ENCODE results near the gene REEP3. TPM values are rescaled to one million over a fixed set of nuclear protein-coding genes. Genes with fewer than 3 reads are reported as not detected.

REEP3 gene
- total RNA-seq, 2 donors from 2014 or later: 20.8 to 22.1 TPM

DNA sequence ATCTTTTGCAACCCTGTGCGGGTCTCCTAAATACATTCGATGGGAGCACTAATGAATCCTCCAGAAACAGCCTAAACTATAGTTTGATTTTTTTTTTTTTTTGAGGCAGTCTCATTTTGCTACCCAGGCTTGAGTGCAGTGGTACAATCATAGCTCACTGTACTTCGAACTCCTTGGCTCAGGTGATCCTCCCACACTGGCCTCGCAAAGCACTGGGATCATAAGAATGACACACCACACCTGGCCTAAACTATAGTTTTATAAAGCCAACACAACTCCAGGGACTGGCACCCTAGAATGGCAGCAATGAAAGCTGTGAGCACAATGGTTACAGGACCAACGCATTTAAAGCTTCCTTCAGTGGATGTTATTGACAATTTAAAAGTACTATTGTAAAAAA, 41.0 kb upstream of the REEP3 start:
- no peak for ATAC-seq
- intact Hi-C loops (cut with DNase I): no loop called here

DNA sequence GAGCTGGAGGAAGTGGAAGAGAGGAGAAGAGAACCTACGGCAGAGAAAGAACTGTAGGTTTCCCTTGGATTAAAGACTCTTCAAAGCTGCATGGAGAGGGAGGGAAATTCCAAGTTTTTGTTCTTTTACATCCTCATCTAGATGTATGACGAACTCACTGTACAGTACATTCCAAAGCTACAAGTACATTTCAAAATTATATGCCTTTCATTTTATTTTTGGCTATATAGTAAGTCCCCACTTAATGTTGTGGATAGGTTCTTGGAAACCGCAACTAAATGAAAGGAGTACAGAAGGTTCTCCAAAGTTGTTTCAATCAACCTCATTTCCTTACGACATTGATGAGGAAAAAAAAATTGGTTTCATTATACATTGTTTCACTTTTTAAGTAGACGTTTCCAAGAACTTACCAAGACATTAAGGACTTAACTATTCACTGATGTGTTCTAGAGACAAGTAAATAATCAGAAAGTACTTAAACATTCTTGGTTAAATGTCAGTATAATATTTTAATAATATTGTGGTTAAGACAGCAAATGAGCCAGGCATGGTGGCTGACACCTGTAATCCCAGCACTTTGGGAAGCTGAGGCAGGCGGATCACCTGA, 39.3 kb upstream of the REEP3 start:
- H3K36me3 ChIP-seq (replicated peaks in 1 of 2; ENCODE audit: insufficient read depth in 1 of 2, low read depth in 2 of 2): no peaks in the 10 kb centered on the region
- 78 to 80% methylated on average over 6 of the region's 6 CpGs for WGBS, 2 donors
- DNase-seq (no peak), ATAC-seq (no peak)
- no peak for TF ChIP-seq POLR2A (IDR thresholded peaks at IDR 0.05)
- TF ChIP-seq, protein P1, sequence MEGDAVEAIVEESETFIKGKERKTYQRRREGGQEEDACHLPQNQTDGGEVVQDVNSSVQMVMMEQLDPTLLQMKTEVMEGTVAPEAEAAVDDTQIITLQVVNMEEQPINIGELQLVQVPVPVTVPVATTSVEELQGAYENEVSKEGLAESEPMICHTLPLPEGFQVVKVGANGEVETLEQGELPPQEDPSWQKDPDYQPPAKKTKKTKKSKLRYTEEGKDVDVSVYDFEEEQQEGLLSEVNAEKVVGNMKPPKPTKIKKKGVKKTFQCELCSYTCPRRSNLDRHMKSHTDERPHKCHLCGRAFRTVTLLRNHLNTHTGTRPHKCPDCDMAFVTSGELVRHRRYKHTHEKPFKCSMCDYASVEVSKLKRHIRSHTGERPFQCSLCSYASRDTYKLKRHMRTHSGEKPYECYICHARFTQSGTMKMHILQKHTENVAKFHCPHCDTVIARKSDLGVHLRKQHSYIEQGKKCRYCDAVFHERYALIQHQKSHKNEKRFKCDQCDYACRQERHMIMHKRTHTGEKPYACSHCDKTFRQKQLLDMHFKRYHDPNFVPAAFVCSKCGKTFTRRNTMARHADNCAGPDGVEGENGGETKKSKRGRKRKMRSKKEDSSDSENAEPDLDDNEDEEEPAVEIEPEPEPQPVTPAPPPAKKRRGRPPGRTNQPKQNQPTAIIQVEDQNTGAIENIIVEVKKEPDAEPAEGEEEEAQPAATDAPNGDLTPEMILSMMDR (IDR thresholded peaks at IDR 0.05): no peak
- no peaks in the 10 kb centered on the region for H3K9me3 ChIP-seq
- no peaks in the 10 kb centered on the region for H3K27me3 ChIP-seq
- H3K4me1 ChIP-seq: peaks cover 5% of the 10 kb centered on the region
- H3K4me3 ChIP-seq: no peak overlapping the region
- no peak overlapping the region for H3K27ac ChIP-seq
- intact Hi-C loops (cut with DNase I): no loop called here

More for the DNA sequence above, 41.0 kb upstream of the REEP3 start:
- H3K36me3 ChIP-seq (replicated peaks in 1 of 2; ENCODE audit: insufficient read depth in 1 of 2, low read depth in 2 of 2): no peaks in the 10 kb centered on the region
- no peaks in the 10 kb centered on the region for H3K9me3 ChIP-seq
- H3K27me3 ChIP-seq: no peaks in the 10 kb centered on the region
- 82 to 85% methylated on average over 5 of the region's 5 CpGs for WGBS, 2 donors
- no peak for DNase-seq
- TF ChIP-seq, protein P1 (IDR thresholded peaks at IDR 0.05): no peak
- TF ChIP-seq POLR2A (IDR thresholded peaks at IDR 0.05): no peak
- no peaks in the 10 kb centered on the region for H3K4me1 ChIP-seq
- no peak overlapping the region for H3K4me3 ChIP-seq
- no peak overlapping the region for H3K27ac ChIP-seq

DNA sequence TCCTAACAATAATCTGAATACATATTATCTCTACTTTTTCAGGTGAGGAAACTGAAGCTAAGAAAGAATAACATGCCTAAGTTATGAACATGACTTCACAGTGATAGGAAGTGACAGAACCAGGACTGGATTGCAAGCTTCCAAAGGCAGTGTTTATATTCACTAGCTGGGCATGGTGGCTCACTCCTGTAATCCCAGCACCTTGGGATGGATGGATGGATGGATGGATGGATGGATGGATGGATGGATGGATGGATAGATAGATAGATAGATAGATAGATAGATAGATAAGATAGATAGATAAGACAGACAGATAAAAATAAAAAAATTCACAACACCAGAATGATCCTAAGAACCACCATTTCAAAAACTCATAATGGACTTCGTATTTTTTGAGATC, 37.2 kb upstream of the REEP3 start:
- Histone ChIP-seq H3K36me3 (replicated peaks in 1 of 2; ENCODE audit: insufficient read depth in 1 of 2, low read depth in 2 of 2) (no peaks in the 10 kb centered on the region), H3K4me1 (peaks cover 12% of the 10 kb centered on the region), H3K4me3 (no peak overlapping the region), H3K27me3 (no peaks in the 10 kb centered on the region), H3K27ac (no peak overlapping the region), H3K9me3 (no peaks in the 10 kb centered on the region)
- intact Hi-C loops (cut with DNase I): no loop called here
- 91 to 100% methylated on average over 1 of the region's 1 CpG for WGBS, 2 donors
- DNase-seq (no peak), ATAC-seq (no peak)
- TF ChIP-seq, protein P1 (IDR thresholded peaks at IDR 0.05): no peak
- no peak for TF ChIP-seq POLR2A (IDR thresholded peaks at IDR 0.05)

DNA sequence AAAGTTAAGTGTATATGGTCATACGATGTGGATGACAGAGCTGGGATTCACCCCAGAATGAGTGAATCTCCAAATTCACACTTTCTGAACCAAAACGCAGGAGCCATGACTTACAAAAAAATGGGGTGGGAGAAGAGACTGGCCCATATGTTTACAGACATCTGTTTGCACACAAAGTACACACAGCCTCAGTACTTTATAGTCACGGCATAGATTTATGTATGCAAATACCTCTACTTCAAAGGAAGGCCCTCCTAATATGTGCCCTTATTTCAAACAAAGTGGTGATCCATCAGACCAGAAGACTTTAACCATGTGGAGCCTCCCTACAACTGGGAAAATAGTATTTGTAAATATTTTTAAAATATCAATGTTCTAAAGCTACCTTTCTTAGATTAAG, 33.2 kb upstream of the REEP3 start:
- no peak for ATAC-seq
- no peaks in the 10 kb centered on the region for H3K9me3 ChIP-seq
- no peak for TF ChIP-seq POLR2A (IDR thresholded peaks at IDR 0.05)
- TF ChIP-seq, protein P1 (IDR thresholded peaks at IDR 0.05): no peak
- no peak overlapping the region for H3K27ac ChIP-seq
- H3K4me3 ChIP-seq: no peak overlapping the region
- intact Hi-C loops (cut with DNase I): no loop called here
- H3K4me1 ChIP-seq: peaks cover 23% of the 10 kb centered on the region
- no peaks in the 10 kb centered on the region for H3K36me3 ChIP-seq (replicated peaks in 1 of 2; ENCODE audit: insufficient read depth in 1 of 2, low read depth in 2 of 2)
- no peaks in the 10 kb centered on the region for H3K27me3 ChIP-seq
- WGBS, 2 donors: 74 to 90% methylated on average over 3 of the region's 3 CpGs
- DNase-seq: no peak

DNA sequence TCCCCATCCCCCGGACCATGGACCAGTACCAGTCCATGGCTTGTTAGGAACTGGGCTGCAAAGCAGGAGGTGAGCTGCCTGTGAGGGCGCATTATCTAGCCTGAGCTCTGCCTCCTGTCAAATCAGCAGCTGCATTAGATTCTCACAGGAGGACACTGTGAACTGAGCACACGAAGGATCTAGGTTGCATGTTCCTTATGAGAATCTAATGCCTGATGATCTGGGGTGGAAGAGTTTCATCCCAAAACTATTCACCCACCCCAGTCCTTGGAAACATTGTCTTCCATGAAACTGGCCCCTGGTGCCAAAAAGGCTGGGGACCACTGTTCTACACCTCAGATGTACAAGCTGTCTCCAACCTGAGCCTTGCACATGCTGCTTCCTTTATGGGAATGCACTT, 31.4 kb upstream of the REEP3 start:
- DNase-seq (no peak), ATAC-seq (no peak)
- H3K27me3 ChIP-seq: no peaks in the 10 kb centered on the region
- 92 to 93% methylated on average over 2 to 3 of the region's 3 CpGs for WGBS, 2 donors
- no peak overlapping the region for H3K4me3 ChIP-seq
- TF ChIP-seq, protein P1 (IDR thresholded peaks at IDR 0.05): no peak
- TF ChIP-seq POLR2A (IDR thresholded peaks at IDR 0.05): no peak
- no peaks in the 10 kb centered on the region for H3K36me3 ChIP-seq (replicated peaks in 1 of 2; ENCODE audit: insufficient read depth in 1 of 2, low read depth in 2 of 2)
- peaks cover 23% of the 10 kb centered on the region for H3K4me1 ChIP-seq
- no peak overlapping the region for H3K27ac ChIP-seq
- intact Hi-C loops (cut with DNase I): no loop called here
- no peaks in the 10 kb centered on the region for H3K9me3 ChIP-seq

Measured in body of pancreas (tissue), 4 donors.